ENCODE data around the gene PARPBP. TPM values are rescaled to one million over a fixed set of nuclear protein-coding genes. Genes with fewer than 3 reads are reported as not detected.
"Not testable (repeated sequence)": the region's sequence is repeated elsewhere in the genome, so short reads cannot be mapped to it uniquely, and the experiment has no call there.

Gene PARPBP
- total and polyA plus RNA-seq, 4 donors = 0.41 to 7.2 (median 2.0) TPM

DNA sequence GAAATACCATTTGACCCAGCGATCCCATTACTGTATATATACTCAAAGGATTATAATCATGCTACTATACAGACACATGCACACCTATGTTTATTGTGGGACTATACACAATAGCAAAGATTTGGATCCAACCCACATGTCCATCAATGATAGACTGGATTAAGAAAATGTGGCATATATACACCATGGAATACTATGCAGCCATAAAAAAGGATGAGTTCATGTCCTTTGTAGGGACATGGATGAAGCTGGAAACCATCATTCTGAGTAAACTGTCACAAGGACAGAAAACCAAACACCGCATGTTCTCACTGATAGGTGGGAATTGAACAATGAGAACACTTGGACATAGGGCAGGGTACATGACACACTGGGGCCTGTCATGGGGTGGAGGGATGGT is 120.9 kb downstream of the PARPBP start:
- H3K27ac ChIP-seq (ENCODE audit: low read depth in 1 of 2, low read length in 2 of 2); intact Hi-C loops (cut with DNase I); H3K27me3 ChIP-seq (ENCODE audit: control insufficient read depth in 1 of 2, insufficient read depth in 2 of 2, low read length in 1 of 2); H3K4me3 ChIP-seq (ENCODE audit: low read length in 2 of 2); H3K4me1 ChIP-seq (ENCODE audit: control insufficient read depth in 1 of 2, insufficient read depth in 2 of 2, low read length in 2 of 2); H3K9me3 ChIP-seq (ENCODE audit: control insufficient read depth, low read length); ATAC-seq (ENCODE audit: low FRiP score); H3K36me3 ChIP-seq (ENCODE audit: control insufficient read depth in 1 of 2, insufficient read depth in 2 of 2, low read length in 1 of 2); DNase-seq: not testable (repeated sequence)
- 98% methylated on average over 2 of the region's 2 CpGs for WGBS, 2 donors

Other genes with a start within 250 kb of the PARPBP start
- 10 to 100 TPM; 28.6 to 37.4 TPM for gene DRAM1, start 242.6 kb upstream of the PARPBP start, total RNA-seq
- 10 to 100 TPM; 11.0 to 16.5 TPM for gene DRAM1, start 242.6 kb upstream of the PARPBP start, polyA plus RNA-seq
- gene WASHC3, start 58.2 kb upstream of the PARPBP start, total RNA-seq = 10 to 100 TPM; 36.9 to 57.4 TPM
- gene WASHC3, start 58.2 kb upstream of the PARPBP start, polyA plus RNA-seq = 10 to 100 TPM; 62.0 to 70.7 TPM
- gene NUP37, start 69 bp upstream of the PARPBP start, total RNA-seq = 10 to 100 TPM; 12.6 to 16.1 TPM
- 1 to 10 TPM; 9.5 to 9.7 TPM for gene NUP37, start 69 bp upstream of the PARPBP start, polyA plus RNA-seq
- not detected for gene PMCH, start 77.7 kb downstream of the PARPBP start, total RNA-seq
- not detected for gene PMCH, start 77.7 kb downstream of the PARPBP start, polyA plus RNA-seq